ENCODE results near the gene SPEM2. TPM values are rescaled to one million over a fixed set of nuclear protein-coding genes. Genes with fewer than 3 reads are reported as not detected.
A peak's percentile ranks its signal among the peaks of the same experiment; 100 is the strongest.

Gene SPEM2
- total RNA-seq, 1 donor from 2014 or later, result 0.15 TPM

DNA sequence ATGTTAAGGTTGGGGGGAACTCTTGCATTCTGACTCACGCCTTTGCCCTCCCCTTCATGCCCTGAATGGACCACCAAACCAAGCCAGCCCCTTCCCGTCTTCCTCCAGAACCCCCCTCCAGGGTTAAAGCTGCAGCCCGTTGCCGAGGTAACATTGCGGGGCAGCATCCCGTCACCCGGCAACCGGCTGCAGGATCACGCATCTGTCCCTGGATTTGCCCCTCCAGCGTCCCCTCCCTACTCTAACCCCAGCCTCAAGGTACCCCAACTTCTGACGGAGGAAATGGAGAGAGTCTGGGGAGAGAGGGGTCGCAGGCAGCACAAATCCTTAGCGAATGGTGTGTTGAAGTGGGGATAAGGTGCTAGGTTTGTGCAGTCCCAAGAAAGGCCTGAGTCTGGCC, 18.3 kb upstream of the SPEM2 start:
- Mint-ChIP-seq H3K4me1 (ENCODE audit: unreplicated experiment) (peaks cover 24% of the 10 kb centered on the region), H3K9me3 (ENCODE audit: unreplicated experiment) (no peaks in the 10 kb centered on the region), H3K36me3 (ENCODE audit: low read depth, unreplicated experiment) (peaks cover 17% of the 10 kb centered on the region), H3K4me3 (ENCODE audit: unreplicated experiment) (no peak overlapping the region), H3K27me3 (ENCODE audit: unreplicated experiment) (peaks cover 13% of the 10 kb centered on the region), H3K27ac (ENCODE audit: unreplicated experiment) (no peak overlapping the region)
- TF ChIP-seq CTCF (IDR thresholded peaks at IDR 0.05; ENCODE audit: unreplicated experiment), result no peak
- no peak for DNase-seq (ENCODE audit: low spot score)

- Mint-ChIP-seq H3K4me3 (ENCODE audit: unreplicated experiment) (no peak within 1 kb of the TSS), H3K27me3 (ENCODE audit: unreplicated experiment) (peaks cover 13% of the 10 kb centered on the region), H3K27ac (ENCODE audit: unreplicated experiment) (no peak within 1 kb of the TSS), H3K36me3 (ENCODE audit: low read depth, unreplicated experiment) (peaks cover 17% of the 10 kb centered on the region), H3K4me1 (ENCODE audit: unreplicated experiment) (peaks cover 29% of the 10 kb centered on the region), H3K9me3 (ENCODE audit: unreplicated experiment) (no peaks in the 10 kb centered on the region)
- no peak for TF ChIP-seq CTCF (IDR thresholded peaks at IDR 0.05; ENCODE audit: unreplicated experiment)
- DNase-seq (ENCODE audit: low spot score), result no peak
Measured at GRCh38 chr17:7407485-7408251, 17.7 kb upstream of the SPEM2 start, which contains the start of gene NLGN2. TSS of gene NLGN2 (plus strand) at chr17:7407845. CDS start at chr17:7408256, 411 bp downstream.

- no peak for DNase-seq (ENCODE audit: low spot score)
- peaks cover 28% of the 10 kb centered on the region for H3K4me1 Mint-ChIP-seq (ENCODE audit: unreplicated experiment)
- no peak for TF ChIP-seq CTCF (IDR thresholded peaks at IDR 0.05; ENCODE audit: unreplicated experiment)
Measured at GRCh38 chr17:7408252-7408727, 17.1 kb upstream of the SPEM2 start.

GRCh38 chr17:7408863-7409262, 16.6 kb upstream of the SPEM2 start:
- Mint-ChIP-seq H3K36me3 (ENCODE audit: low read depth, unreplicated experiment) (peaks cover 17% of the 10 kb centered on the region), H3K4me1 (ENCODE audit: unreplicated experiment) (peaks cover 28% of the 10 kb centered on the region), H3K9me3 (ENCODE audit: unreplicated experiment) (no peaks in the 10 kb centered on the region), H3K27ac (ENCODE audit: unreplicated experiment) (peak overlapping the region; percentile 63), H3K4me3 (ENCODE audit: unreplicated experiment) (peak overlapping the region; percentile 29), H3K27me3 (ENCODE audit: unreplicated experiment) (peaks cover 13% of the 10 kb centered on the region)
- no peak for TF ChIP-seq CTCF (IDR thresholded peaks at IDR 0.05; ENCODE audit: unreplicated experiment)
- DNase-seq (ENCODE audit: low spot score), result no peak

More at GRCh38 chr17:7408252-7408727, 17.1 kb upstream of the SPEM2 start:
- Mint-ChIP-seq H3K4me3 (ENCODE audit: unreplicated experiment) (no peak overlapping the region), H3K9me3 (ENCODE audit: unreplicated experiment) (no peaks in the 10 kb centered on the region), H3K36me3 (ENCODE audit: low read depth, unreplicated experiment) (peaks cover 17% of the 10 kb centered on the region), H3K27ac (ENCODE audit: unreplicated experiment) (no peak overlapping the region), H3K27me3 (ENCODE audit: unreplicated experiment) (peaks cover 13% of the 10 kb centered on the region)

DNA sequence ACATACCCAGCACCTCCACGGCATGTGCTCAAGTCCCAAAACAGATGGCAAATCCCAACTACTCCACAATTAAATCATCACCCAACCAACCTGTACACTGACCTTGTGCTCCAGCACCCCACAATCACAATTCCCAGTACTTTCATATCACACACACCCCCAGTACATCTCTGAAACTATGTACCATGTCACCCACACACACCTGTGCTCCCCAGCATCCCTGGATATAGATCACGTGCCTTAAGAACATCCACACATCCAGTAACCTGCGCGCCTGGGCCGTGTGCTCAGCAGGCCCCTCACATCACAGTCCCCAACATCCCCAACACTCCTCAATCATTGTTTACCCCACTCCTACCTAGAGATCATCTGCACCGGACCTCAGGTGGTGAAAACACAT, 15.7 kb upstream of the SPEM2 start:
- no peak for TF ChIP-seq CTCF (IDR thresholded peaks at IDR 0.05; ENCODE audit: unreplicated experiment)
- Mint-ChIP-seq H3K9me3 (ENCODE audit: unreplicated experiment) (no peaks in the 10 kb centered on the region), H3K27me3 (ENCODE audit: unreplicated experiment) (peaks cover 13% of the 10 kb centered on the region), H3K36me3 (ENCODE audit: low read depth, unreplicated experiment) (peaks cover 17% of the 10 kb centered on the region), H3K4me3 (ENCODE audit: unreplicated experiment) (peak overlapping the region; percentile 44), H3K4me1 (ENCODE audit: unreplicated experiment) (peaks cover 28% of the 10 kb centered on the region), H3K27ac (ENCODE audit: unreplicated experiment) (peak overlapping the region; percentile 63)
- no peak for DNase-seq (ENCODE audit: low spot score)

All from endothelial cell (in vitro differentiated cells).